Vagina (tissue), 2 donors: Measurements from ENCODE around the gene RNU1-2. TPM values are rescaled to one million over a fixed set of nuclear protein-coding genes. Genes with fewer than 3 reads are reported as not detected.
"Not testable (repeated sequence)": the region's sequence is repeated elsewhere in the genome, so short reads cannot be mapped to it uniquely, and the experiment has no call there.

Experiments used
- DNase-seq, 2 donors: peaks; one replicate each; pipeline ENCODE4 v3.0.0-alpha.2; 2017; ENCODE audit errors: extremely low spot score in 2 of 2
- H3K27ac ChIP-seq: fragments of 200-600 bp; sonication (generic); one replicate; pipeline ENCODE4 v1.5.1; 2019
- H3K27me3 ChIP-seq: fragments of 200-600 bp; sonication (generic); one replicate; pipeline ENCODE4 v1.5.1; 2019
- H3K36me3 ChIP-seq, 2 donors: fragments of 200-600 bp; sonication (generic); one replicate each; pipeline ENCODE4 v1.5.1; 2017 to 2019
- H3K4me1 ChIP-seq: fragments of 200-600 bp; sonication (generic); one replicate; pipeline ENCODE4 v1.5.1; 2019
- H3K4me3 ChIP-seq, 2 donors: fragments of 200-600 bp; sonication (generic); 1 replicate in 1 of 2; 2 replicates in 1 of 2; pipeline ENCODE4 v1.5.1; 2016 to 2019
- H3K9me3 ChIP-seq: fragments of 200-600 bp; sonication (generic); one replicate; pipeline ENCODE4 v1.5.1; 2019
- POLR2A ChIP-seq, 2 donors: fragments of 450-650 bp; IDR thresholded peaks; one replicate each; pipeline ENCODE4 v1.6.1; 2017; ENCODE audit warnings: antibody characterized with exemption in 2 of 2, mild to moderate bottlenecking in 2 of 2, moderate library complexity in 2 of 2
- POLR2AphosphoS5 ChIP-seq, 2 donors: sonication (generic); formaldehyde crosslinking; IDR thresholded peaks; one replicate each; pipeline ENCODE4 v1.9.0; 2017; ENCODE audit warnings: antibody characterized with exemption in 2 of 2, mild to moderate bottlenecking in 2 of 2, low read depth in 1 of 2; ENCODE audit not compliant: insufficient read depth in 1 of 2
- intact Hi-C: fragments of 100-400 bp; cut with DNase I; formaldehyde crosslinking; loops from one replicate; pipeline ENCODE4 v1.15.1; 2023
- total RNA-seq: library from RNA; depleted of rRNA; stranded (reverse); fragments of >200 nt; gene quantifications from one replicate; pipeline ENCODE4 v1.2.3, GENCODE V29; 2016
- TF ChIP-seq, protein P1 (sequence below), 3 experiments: fragments of 450-650 bp in 2 of 3; fragments of 200-600 bp in 1 of 3; sonication (generic) in 1 of 3; IDR thresholded peaks; one replicate each; pipeline ENCODE4 v1.5.1; 2017 to 2019; ENCODE audit warnings: antibody characterized with exemption in 3 of 3, mild to moderate bottlenecking in 2 of 3, moderate library complexity in 2 of 3

RNU1-2 gene
- total RNA-seq, 1 donor from 2014 or later, result 19,908 TPM

DNA sequence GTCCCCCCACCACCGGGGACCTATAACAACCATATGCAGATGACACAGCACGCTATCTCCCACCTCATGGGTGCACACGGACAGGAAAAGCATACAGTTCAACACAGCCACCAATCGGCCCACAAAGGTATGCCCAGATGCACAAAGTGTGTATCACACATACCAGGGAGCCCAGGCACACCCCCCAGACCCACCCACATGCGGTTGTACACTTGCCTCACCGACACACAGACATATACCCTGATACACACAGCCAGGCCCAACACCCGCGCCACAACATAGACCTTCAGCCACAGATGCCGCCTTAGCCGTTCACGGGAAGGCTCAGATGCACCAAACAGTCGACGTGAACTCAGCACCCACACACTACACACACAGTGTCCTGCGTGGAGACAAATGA lies 31.5 kb downstream of the RNU1-2 start:
- no peaks in the 10 kb centered on the region for H3K27me3 ChIP-seq
- no peaks in the 10 kb centered on the region for H3K36me3 ChIP-seq
- no peak overlapping the region for H3K4me3 ChIP-seq
- H3K4me1 ChIP-seq, result peaks cover 35% of the 10 kb centered on the region
- H3K27ac ChIP-seq, result no peak overlapping the region
- no peak for DNase-seq
- no peaks in the 10 kb centered on the region for H3K9me3 ChIP-seq
- TF ChIP-seq POLR2A (IDR thresholded peaks at IDR 0.05) (no peak), POLR2AphosphoS5 (IDR thresholded peaks at IDR 0.05; ENCODE audit: insufficient read depth in 1 of 2, low read depth in 1 of 2) (no peak)
- intact Hi-C loops, result no loop called here

DNA sequence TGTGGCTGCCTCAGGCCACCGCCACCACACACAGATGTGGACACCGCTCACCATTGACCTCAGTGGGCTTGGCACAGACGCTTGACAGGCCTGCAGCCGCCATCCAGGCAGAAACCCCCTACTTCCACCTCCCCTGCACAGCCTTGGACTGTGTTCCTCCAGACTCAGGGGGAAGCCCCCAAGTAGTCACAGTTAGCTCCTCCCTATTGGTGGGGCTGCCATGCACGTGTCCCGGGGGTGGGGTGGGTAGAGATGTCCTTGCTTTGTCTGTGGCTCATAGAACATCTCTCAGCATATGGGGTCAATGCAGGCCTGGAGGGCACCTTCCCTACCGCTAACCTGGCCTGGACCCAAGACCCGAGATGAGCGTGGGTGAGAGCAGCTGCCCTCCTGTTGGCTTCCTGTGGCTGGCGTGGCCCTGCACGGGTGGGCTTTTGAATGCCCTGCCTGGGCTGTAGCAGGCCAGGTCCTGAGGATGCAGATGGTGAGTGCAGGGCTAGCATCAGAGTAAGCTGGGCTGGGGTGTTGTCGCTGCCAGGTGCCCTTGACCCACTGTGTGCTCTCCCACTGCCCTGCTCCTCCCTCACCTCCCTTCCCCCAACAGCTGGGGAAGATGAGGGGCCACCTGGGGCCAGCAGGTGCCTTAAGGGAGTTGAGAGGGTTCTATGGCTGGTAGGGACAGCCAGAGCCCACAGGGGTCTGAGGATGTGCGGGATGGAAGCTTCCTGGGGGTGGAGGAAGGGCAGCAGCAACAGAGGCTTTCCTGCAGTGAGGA lies 32.1 kb downstream of the RNU1-2 start:
- peaks cover 33% of the 10 kb centered on the region for H3K4me1 ChIP-seq
- H3K36me3 ChIP-seq, result peaks cover 0 to 4% of the 10 kb centered on the region in 2 donors
- intact Hi-C loops, result no loop called here
- no peaks in the 10 kb centered on the region for H3K9me3 ChIP-seq
- no peak overlapping the region for H3K4me3 ChIP-seq
- no peak for TF ChIP-seq POLR2AphosphoS5 (IDR thresholded peaks at IDR 0.05; ENCODE audit: insufficient read depth in 1 of 2, low read depth in 1 of 2)
- TF ChIP-seq, protein P1, sequence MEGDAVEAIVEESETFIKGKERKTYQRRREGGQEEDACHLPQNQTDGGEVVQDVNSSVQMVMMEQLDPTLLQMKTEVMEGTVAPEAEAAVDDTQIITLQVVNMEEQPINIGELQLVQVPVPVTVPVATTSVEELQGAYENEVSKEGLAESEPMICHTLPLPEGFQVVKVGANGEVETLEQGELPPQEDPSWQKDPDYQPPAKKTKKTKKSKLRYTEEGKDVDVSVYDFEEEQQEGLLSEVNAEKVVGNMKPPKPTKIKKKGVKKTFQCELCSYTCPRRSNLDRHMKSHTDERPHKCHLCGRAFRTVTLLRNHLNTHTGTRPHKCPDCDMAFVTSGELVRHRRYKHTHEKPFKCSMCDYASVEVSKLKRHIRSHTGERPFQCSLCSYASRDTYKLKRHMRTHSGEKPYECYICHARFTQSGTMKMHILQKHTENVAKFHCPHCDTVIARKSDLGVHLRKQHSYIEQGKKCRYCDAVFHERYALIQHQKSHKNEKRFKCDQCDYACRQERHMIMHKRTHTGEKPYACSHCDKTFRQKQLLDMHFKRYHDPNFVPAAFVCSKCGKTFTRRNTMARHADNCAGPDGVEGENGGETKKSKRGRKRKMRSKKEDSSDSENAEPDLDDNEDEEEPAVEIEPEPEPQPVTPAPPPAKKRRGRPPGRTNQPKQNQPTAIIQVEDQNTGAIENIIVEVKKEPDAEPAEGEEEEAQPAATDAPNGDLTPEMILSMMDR (IDR thresholded peaks at IDR 0.05), result no peak
- TF ChIP-seq POLR2A (IDR thresholded peaks at IDR 0.05), result no peak
- H3K27ac ChIP-seq, result no peak overlapping the region
- DNase-seq, result no peak
- H3K27me3 ChIP-seq, result no peaks in the 10 kb centered on the region

DNA sequence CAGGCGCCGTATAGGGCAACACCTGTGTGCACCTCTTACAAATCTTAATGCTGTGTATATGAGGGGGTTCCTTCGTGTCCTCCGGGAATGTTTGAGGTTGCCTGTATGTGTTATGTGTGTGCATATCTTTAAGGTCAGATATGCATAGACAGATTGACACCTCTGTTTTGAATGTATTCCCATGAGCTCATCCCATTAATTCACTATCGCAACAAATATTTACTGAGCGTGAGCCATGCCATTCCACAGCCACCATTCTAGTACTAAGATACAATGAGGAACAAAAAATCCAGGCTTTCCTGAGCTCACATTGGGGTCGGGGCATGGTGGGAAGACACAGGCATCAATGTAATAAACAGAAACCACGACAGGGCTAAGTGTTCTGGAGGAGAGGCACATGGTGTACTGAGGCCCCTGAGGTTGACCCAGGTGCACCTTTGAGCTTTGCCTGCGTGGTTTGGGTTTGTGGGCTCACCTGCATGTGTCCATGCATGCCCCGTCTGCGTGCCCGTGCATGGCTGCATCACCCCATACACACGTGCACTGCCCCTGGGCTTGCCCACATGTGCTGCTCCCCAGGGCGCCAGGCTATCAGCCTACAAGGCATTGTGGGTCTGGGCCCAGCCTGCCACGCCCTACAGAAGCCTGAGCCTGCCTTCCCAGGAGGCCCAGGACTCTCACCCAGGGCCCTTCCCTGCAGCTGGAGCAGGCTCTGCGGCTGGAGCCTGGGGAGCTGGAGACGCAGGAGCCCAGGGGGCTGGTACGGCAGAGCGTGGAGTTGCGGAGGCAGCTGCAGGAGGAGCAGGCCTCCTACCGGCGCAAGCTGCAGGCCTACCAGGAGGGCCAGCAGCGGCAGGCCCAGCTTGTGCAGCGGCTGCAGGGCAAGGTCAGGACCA lies 33.6 kb downstream of the RNU1-2 start:
- Histone ChIP-seq H3K4me1 (peaks cover 29% of the 10 kb centered on the region), H3K36me3 (peaks cover 0 to 12% of the 10 kb centered on the region in 2 donors)
- H3K9me3 ChIP-seq, intact Hi-C loops, DNase-seq, H3K27ac ChIP-seq, H3K4me3 ChIP-seq, H3K27me3 ChIP-seq: not testable (repeated sequence)

DNA sequence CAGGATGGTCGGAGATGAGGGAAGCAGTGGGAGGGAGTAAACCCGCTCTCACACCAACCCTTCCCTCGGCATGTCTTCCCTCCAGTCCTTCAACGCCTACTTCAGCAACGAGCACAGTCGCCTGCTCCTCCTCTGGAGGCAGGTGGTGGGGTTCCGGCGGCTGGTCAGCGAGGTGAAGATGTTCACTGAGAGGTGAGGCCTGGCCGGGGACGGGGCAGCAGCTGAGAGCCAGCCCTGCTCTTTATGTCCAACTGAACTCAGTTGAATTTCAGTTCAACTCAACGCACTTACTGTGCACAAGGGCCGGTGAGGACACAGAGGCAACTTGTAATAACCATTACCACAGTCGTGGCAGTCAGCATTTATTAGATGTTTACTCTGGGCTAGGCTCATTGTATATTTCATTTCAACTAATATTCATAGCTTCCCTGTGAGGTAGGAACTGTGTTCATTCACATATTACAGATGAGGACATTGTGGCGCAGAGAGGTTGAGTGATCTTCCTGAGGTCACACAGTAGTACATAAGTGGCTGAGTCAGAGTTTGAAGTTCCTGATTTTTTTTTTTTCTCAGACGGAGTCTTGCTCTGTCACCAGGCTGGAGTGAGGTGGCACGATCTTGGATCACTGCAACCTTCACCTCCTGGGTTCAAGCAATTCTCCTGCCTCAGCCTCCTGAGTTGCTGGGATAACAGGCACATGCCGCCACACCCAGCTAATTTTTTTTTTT lies 35.6 kb downstream of the RNU1-2 start:
- DNase-seq, intact Hi-C loops, H3K4me3 ChIP-seq, H3K4me1 ChIP-seq, H3K27me3 ChIP-seq, H3K27ac ChIP-seq, H3K9me3 ChIP-seq: not testable (repeated sequence)
- peaks cover 0 to 22% of the 10 kb centered on the region in 2 donors for H3K36me3 ChIP-seq

DNA sequence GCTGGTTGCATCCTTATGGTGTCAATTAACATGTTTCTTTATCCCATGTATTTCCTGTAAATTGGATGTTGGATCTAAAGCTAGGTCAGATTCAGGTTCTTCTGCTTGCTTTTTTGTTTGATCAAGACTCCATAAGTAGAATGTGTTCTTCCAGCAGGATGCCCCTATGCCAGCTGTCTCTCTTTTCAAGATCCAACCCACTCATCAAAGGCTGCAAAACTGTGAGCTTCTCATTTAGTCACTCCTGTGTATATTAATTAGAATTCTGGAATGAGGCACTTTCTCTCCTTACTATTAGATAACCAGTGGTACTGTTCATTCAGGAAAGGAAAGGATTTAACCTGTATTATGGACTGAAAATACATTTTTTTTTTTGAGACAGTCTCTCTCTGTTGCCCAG lies 38.2 kb downstream of the RNU1-2 start:
- intact Hi-C loops, H3K27ac ChIP-seq, DNase-seq, H3K4me1 ChIP-seq, H3K27me3 ChIP-seq, H3K9me3 ChIP-seq, H3K4me3 ChIP-seq: not testable (repeated sequence)
- peaks cover 0 to 45% of the 10 kb centered on the region in 2 donors for H3K36me3 ChIP-seq

DNA sequence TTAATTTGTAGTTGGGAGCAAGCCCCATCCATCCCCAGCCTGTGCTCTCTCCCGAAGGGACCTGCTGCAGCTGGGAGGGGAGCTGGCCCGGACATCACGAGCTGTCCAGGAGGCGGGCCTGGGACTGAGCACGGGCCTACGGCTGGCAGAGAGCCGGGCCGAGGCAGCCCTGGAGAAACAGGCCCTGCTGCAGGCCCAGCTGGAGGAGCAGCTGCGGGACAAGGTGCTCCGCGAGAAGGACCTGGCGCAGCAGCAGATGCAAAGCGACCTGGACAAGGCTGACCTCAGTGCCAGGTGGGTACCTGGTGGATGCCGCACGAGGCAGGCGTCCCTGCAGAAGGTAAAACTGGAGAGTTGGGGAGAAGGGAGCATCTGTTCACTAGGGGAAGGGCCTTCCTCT lies 40.8 kb downstream of the RNU1-2 start:
- H3K36me3 ChIP-seq, result peaks cover 0 to 66% of the 10 kb centered on the region in 2 donors
- DNase-seq, result not testable (repeated sequence)

DNA sequence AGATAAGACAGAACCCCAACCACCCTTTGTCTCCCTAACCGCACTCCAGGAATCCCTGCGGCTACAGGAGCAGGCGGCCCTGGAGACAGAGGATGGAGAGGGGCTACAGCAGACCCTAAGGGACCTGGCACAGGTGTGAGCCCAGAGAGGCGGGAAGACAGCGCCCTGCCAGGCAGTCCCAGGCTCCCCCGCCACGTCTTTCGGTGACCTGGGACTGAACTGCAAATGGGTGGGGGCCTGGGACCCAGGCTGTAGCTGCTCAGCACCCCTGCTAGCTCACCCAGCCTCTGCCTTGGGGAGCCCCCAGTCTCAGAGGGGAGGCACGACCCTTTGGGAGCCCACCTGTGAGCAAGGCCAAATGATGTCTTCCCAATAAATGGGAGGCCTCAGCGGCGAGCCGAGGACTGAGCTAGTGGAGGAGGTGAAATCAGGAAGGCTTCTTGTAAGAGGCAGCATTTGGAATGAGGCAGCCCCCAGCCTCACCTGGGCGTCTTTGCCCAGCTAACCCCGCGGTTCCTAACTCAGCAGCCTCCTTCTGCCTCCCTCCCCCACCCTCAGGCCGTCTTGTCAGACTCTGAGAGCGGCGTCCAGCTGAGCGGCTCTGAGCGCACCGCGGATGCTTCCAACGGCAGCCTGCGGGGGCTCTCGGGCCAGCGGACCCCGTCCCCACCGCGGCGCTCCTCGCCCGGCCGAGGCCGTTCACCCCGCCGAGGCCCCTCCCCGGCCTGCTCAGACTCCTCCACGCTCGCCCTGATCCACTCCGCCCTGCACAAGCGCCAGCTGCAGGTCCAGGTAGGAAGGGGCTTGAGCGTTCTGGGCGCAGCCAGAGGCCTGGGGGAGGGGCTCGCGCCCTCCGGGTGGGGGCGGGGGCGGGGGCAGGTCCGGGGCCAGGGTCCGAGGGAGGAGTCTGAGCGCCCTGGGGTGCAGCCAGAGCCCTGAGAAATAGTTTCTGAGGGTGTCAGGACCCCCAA lies 42.9 kb downstream of the RNU1-2 start:
- H3K27ac ChIP-seq, result no peak overlapping the region
- H3K27me3 ChIP-seq, result no peaks in the 10 kb centered on the region
- intact Hi-C loops, result no loop called here
- H3K4me3 ChIP-seq, result no peak overlapping the region
- TF ChIP-seq, protein P1 (IDR thresholded peaks at IDR 0.05), result no peak
- TF ChIP-seq POLR2AphosphoS5 (IDR thresholded peaks at IDR 0.05; ENCODE audit: insufficient read depth in 1 of 2, low read depth in 1 of 2), result no peak
- no peak for TF ChIP-seq POLR2A (IDR thresholded peaks at IDR 0.05)
- no peaks in the 10 kb centered on the region for H3K9me3 ChIP-seq
- no peaks in the 10 kb centered on the region for H3K4me1 ChIP-seq
- DNase-seq, result no peak
- peaks cover 0 to 70% of the 10 kb centered on the region in 2 donors for H3K36me3 ChIP-seq

More for the DNA sequence above, 40.8 kb downstream of the RNU1-2 start:
- H3K9me3 ChIP-seq, H3K4me1 ChIP-seq, H3K27me3 ChIP-seq, intact Hi-C loops, H3K4me3 ChIP-seq, H3K27ac ChIP-seq: not testable (repeated sequence)

DNA sequence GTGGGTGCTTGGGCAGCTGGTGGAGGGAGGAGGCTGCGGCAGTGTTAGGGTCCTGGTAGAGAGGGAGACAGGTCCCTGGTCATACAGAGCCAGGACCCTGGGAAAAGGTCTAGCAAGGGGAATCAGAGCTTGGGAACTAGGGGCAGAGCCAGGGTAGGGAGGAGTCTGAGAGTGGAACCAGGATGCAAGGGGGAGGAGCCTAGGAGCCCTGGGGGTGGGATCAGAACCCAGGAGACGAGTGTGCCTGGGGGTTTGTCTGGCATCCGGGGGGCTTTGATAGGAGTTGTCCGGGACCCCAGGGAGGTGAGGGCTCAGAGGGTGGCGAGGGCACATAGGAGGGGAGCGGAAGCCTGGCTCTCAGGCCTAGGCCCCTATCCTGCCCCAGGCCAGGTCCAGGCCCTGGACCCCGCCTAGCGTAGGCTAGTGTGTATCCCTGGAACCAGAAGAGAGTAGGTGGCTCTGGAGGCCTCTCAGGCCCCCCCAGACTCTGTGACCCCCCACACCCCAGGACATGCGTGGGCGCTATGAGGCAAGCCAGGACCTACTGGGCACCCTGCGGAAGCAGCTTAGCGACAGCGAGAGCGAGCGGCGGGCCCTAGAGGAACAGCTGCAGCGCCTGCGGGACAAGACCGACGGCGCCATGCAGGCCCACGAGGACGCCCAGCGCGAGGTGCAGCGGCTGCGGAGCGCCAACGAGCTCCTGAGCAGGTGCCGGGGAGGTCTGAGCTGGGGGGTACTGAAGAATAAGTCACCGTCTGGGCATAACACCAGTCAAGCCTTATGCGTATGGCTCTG lies 43.8 kb downstream of the RNU1-2 start:
- H3K4me1 ChIP-seq, DNase-seq, H3K9me3 ChIP-seq, H3K4me3 ChIP-seq, intact Hi-C loops, H3K27me3 ChIP-seq, H3K27ac ChIP-seq: not testable (repeated sequence)
- peaks cover 0 to 75% of the 10 kb centered on the region in 2 donors for H3K36me3 ChIP-seq
